GM19395 (cell line): ENCODE measurements around the gene RAMACL.

Experiments used
- ATAC-seq: cut with Tn5 transposase; IDR thresholded peaks from one replicate; pipeline ENCODE4 v1.9.1; 2021; ENCODE audit warnings: mild to moderate bottlenecking, moderate library complexity; ENCODE audit not compliant: unreplicated experiment

The RAMACL gene

DNA sequence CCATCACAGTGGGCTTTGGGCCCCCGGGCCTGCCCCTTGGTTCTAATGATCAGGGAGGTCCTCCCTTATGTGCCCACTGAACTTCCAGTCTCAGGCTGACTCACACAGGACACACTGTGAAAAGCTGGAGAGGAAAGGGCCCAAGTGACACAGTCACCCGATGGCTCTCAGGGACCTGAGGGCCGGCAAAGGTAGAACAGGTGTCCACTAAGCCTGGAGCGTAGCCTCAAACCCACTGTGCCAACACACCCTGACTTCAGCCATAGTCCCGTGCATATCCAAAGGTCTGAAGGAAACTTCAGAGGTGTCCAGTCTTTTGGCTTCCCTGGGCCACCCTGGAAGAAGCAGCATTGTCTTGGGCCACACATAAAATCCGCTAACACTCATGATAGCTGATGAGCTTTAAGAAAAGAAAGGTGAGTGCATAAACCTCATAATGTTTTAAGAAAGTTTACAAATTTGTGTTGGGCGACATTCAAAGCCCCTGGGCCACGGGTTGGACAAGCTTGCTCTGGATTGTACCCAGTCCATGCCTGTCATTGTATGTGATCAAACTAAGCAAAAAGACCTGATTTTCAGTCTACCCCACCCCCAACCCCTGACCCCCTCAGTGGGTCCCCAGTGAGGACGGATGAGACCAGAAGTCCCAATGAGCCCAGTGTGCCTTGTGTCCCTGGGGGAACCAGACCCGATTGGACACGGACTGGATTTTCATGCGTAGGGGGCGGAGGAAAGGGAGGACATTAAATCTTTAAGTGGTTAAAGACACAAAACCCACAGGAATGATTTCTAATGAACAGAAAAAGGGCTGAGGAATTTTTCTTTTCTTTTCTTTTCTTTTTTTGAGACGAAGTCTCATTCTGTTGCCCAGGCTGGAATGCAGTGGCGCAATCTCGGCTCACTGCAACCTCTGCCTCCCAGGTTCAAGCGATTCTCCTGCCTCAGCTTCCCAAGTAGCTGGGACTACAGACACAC lies 6.1 kb downstream of the RAMACL start:
- ATAC-seq, result no peak

GRCh38 chr6:166579237-166579850 lies 7.1 kb downstream of the RAMACL start:
- ATAC-seq, result no peak

DNA sequence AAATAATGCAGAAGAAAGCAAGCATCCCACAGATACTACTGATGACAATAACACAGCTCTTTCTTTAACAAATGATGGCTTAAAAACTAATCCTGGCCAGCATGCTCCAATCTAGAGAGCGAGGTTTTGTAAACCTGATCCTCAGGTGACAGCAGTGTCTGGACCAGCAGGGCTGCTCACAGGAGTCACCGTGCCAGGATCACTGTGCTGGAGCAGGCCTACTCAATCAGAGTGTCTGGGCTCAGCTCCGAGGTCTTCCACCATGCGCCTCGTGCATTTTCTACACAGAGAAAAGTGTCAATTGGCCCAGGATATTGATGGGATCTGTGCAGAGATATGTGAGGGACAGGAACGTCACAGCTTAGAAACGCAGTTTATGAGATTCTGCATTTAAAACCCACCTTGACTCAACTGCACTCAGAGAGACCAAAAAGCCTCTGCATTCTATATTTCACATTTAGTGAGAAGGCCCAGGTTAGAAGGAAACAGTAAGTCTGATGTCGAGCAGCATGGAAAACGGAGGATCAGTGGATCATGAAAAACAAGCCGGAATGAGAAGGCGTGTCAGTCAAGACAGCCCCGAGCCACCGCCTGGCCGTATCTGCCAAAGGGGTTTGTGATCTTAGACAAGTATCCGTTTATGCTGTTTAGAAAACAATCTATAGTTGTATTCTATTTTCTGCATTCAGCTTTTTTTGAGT lies 7.8 kb downstream of the RAMACL start:
- ATAC-seq, result no peak

GRCh38 chr6:166575205-166575604 lies 11.3 kb downstream of the RAMACL start:
- ATAC-seq, result no peak

GRCh38 chr6:166573511-166574216 lies 12.8 kb downstream of the RAMACL start:
- no peak for ATAC-seq

GRCh38 chr6:166572370-166573261 lies 13.9 kb downstream of the RAMACL start:
- ATAC-seq, result no peak

DNA sequence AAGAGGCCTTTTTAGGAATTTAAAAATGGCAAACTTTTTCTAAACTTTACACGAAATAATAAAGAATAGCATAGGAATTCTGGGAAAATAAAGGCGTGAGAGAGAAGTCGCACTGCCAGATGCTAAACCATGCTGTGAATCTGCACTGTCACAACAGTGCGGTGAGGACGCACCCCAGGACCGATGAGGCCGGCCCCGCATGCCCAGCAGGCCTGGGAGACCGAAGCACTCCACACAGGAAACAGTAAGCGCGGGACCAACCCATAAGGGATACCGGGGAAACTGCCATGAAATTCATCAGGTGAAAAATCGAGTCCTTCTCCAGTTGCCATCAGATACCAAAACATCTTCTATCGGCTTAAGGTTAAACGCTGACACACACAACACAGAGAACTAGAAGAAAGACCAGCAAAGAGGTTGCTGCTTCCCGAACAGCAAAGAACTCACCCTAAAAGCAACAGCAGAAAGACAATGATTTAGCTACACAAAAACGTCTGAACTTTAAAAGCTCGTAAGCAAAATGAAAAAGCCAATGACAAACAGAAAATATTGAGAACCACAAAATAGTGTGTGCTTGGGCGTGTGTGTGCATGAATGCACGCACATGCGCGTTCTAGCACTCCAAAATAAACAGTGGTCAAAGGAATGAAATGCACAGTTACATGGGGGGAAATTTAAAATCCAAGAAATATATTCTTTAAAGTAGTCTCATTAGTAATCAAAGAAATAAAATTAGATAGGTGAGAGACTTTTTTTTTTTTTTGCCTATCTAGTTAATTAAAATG lies 15.4 kb downstream of the RAMACL start:
- ATAC-seq, result no peak

DNA sequence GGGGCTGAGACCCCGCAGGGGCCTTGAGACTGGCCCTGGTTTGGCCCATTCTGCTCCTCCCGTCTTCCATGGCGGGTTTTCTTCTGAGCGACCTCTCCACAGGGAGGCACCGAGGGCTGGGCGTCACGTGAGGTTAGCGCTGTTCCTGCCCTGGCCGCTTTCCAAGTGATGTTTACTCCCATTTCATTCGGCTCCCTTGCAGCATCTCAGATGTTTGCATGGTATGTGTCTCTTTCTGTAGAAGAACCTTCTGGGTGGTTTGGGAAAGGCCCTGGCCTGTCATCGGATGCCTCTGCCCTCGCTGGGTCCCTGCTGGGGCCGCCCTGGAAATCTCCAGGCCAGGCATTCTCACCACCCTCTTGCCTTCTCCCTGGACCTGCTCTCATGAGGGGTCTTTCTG lies 17.3 kb downstream of the RAMACL start:
- no peak for ATAC-seq

GRCh38 chr6:166567813-166568212 lies 18.7 kb downstream of the RAMACL start:
- ATAC-seq, result no peak

GRCh38 chr6:166567107-166567506 lies 19.4 kb downstream of the RAMACL start:
- no peak for ATAC-seq

DNA sequence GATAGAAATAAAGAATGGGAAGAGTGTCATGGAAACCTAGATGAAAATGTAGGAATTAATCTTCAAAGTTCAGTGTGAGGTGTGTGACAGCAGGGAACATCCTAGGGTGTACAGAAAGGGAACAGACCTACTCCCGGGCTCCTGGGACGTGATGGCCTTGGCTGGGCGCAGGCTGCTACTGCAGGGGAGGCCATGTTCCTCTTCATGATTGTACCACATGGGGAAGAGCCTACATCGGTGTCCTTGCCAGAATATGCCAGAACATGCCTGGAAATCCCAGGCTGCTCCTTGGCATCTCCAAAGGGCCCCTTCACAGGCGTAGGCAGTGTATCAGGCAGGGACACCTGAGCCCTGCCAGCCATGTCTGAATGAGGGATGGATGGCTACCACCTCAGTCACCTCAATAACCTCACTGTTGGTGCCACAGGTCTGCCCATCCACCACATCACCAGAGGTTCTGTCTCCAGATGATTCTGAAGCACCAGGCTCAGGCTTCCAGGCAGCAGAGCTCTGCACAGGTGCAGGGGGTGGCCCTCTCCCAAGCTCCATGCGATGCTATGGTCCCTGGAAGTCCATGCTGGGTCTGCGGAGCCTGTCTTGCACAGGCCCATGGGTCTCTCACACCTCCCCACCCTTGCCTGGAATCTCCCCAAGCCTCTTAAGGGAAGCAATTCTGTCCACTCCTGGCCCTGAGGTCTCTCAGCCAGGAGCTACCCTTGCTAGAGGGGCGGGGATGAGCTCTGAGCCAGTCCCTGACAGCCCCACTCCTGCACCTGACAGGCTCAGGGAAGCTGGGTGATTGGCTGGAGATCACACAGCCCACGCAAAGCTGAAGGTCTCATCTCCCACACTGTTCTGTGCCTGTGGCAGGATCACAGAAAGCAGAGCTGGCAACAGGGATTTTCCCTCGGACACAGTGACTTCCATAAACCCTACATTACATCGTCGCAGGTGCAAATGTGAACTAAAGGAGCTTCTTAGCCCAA lies 20.2 kb downstream of the RAMACL start:
- ATAC-seq, result no peak

GRCh38 chr6:166565084-166565967 lies 21.2 kb downstream of the RAMACL start:
- no peak for ATAC-seq

GRCh38 chr6:166563805-166564204 lies 22.7 kb downstream of the RAMACL start:
- no peak for ATAC-seq

DNA sequence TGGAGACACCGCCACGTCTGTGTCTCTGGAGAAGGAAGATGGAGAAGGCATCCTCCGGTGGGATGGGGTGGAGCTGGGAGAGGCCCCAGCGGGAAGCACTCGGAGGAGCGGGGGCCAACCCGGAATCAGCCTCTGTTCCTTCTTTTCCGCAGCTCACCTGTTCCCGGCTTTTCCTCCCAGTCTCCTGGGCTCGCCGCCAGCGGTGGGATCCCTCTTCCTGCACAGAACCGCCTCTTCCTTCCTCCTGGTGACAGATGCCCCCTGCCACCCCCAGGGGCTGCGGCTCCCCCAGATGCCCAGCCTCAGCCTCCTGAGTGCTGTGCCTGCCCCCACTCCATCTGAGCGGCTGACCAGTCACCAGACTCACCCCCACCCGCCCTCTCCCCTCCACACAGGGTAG lies 23.3 kb downstream of the RAMACL start:
- no peak for ATAC-seq

GRCh38 chr6:166562726-166563125 lies 23.8 kb downstream of the RAMACL start:
- ATAC-seq, result no peak

DNA sequence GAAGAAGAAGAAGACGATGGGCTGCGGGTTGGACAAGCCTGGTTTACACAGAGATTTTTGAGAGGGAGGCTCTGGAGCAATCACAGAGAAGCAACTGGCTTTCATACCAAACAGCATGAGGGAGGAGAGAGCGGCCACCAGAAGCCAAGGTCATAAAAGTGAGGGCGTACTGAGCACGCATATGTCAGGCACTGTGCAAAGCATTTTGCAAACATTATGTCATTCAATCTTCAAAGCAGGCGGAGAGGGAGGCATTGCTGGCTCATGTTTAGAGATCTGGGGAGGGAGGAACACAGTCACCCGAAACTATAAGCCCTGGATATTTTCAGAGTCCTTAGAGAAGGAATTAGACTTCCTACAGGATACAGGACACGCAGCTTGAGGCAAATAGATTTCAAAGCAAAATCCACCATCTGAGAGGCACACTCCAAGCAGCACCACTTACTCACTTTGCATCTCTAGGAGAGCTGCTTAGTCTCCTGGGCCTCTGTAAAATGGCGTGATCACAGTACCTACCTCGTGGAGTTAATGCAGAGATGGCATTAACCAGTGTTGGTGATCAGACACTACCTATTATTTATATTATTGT lies 24.6 kb downstream of the RAMACL start:
- no peak for ATAC-seq

- ATAC-seq, result no peak
Observed at GRCh38 chr6:166560222-166560621, 26.3 kb downstream of the RAMACL start.
